GM19468 (cell line): ENCODE results near the gene CCDC78.

Experiments used
- ATAC-seq: cut with Tn5 transposase; IDR thresholded peaks from one replicate; pipeline ENCODE4 v1.9.1; 2021; ENCODE audit warnings: mild to moderate bottlenecking, moderate library complexity, moderate number of reproducible peaks; ENCODE audit not compliant: unreplicated experiment; ENCODE audit errors: extremely low read depth

Gene CCDC78

GRCh38 chr16:726438-727290 is at the start of gene CCDC78, which contains the start of gene HAGHL:
Gene CCDC78, minus strand, starts transcription at chr16:726443. Its CDS starts 76 bp downstream, at chr16:726367.
Gene HAGHL, plus strand, starts transcription at chr16:727106. Its CDS starts 404 bp downstream, at chr16:727510.
- no peak for ATAC-seq

- no peak for ATAC-seq
Measured at GRCh38 chr16:775236-775796, 49.1 kb upstream of the CCDC78 start.

- no peak for ATAC-seq
Measured at GRCh38 chr16:774086-775001, 48.1 kb upstream of the CCDC78 start.

GRCh38 chr16:772959-773358 is 46.7 kb upstream of the CCDC78 start:
- no peak for ATAC-seq

- ATAC-seq, result no peak
Measured at GRCh38 chr16:770411-770810, 44.2 kb upstream of the CCDC78 start.

GRCh38 chr16:769934-770333 is 43.7 kb upstream of the CCDC78 start:
- ATAC-seq, result no peak

- ATAC-seq, result no peak
Measured at GRCh38 chr16:769184-769784, 43.0 kb upstream of the CCDC78 start.

- no peak for ATAC-seq
Measured at GRCh38 chr16:768428-768827, 42.2 kb upstream of the CCDC78 start.

GRCh38 chr16:767743-768235 is 41.5 kb upstream of the CCDC78 start:
- no peak for ATAC-seq

GRCh38 chr16:766820-767640 is 40.8 kb upstream of the CCDC78 start:
- ATAC-seq, result no peak

GRCh38 chr16:766008-766819 is 40.0 kb upstream of the CCDC78 start:
- ATAC-seq, result no peak

- ATAC-seq, result no peak
Measured at GRCh38 chr16:765488-765865, 39.2 kb upstream of the CCDC78 start.

- no peak for ATAC-seq
Measured at GRCh38 chr16:764848-765487, 38.7 kb upstream of the CCDC78 start.

GRCh38 chr16:764184-764750 is 38.0 kb upstream of the CCDC78 start:
- ATAC-seq, result no peak

GRCh38 chr16:763369-764183 is 37.3 kb upstream of the CCDC78 start:
- no peak for ATAC-seq

- no peak for ATAC-seq
Measured at GRCh38 chr16:762595-763268, 36.5 kb upstream of the CCDC78 start.
